COLO668 (cell line): ENCODE results near the gene PDE11A.
"Not testable (repeated sequence)": the region's sequence is repeated elsewhere in the genome, so short reads cannot be mapped to it uniquely, and the experiment has no call there.

Experiments
- DNase-seq: peaks from one replicate; lab custom pipeline; 2025; ENCODE audit not compliant: unreplicated experiment; lab: John Stamatoyannopoulos, UW

PDE11A gene

DNA sequence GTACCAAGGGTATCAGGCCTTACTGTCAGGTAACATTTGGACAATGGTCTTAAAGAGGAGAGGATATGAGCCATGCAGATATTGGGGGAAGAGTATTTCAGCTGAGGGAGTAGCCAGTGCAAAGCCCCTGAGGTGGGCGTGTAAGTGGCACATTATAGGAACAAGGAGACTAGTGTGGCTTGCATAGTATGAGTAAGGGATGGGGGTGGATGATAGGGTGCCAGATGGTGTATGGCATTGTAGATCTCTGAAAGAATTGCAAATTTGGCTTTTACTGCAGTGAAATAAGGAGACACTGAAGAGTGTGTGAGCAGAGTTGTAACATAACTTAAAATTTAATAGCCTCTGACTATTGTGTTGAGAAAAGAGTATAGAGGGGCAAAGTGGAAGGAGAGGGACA, 244.0 kb downstream of the PDE11A start:
- DNase-seq, result no peak

DNA sequence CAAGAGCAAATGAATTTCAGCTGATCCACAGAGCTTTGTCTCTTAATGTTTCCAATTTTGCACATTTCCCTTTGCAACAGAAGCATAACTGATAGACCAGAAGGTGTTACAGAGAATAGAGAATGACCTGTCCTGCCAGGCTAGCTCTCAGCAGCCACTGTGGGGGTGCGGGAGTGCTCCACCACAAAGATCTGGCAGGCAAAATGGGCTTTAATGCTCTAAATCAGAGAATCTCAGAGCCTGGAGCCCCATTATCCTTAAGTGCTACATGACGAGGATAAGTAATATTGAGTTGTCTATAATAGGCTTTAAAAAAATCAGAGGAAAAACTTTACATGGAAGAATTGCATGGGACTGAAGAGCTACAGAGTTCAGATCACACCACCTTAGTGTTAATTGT, 245.7 kb downstream of the PDE11A start:
- no peak for DNase-seq

DNA sequence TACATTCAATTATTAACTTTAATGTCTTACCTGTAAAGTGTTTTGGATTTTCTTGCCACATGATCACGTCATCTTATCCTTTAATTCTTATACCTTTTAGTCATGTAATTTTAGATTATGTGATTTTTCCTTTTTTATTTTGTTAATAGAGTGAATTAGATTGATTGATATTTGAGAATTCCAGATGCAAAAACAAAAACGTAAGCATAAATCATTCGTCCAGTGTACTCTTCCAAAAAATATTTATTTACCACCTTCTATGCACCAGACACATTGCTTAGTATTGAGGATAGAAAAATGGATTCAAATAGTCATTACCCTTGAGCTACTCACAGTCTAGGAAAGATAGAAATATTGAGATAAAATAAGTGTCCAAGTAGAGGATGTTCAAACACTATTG, 249.6 kb downstream of the PDE11A start:
- DNase-seq, result no peak

DNA sequence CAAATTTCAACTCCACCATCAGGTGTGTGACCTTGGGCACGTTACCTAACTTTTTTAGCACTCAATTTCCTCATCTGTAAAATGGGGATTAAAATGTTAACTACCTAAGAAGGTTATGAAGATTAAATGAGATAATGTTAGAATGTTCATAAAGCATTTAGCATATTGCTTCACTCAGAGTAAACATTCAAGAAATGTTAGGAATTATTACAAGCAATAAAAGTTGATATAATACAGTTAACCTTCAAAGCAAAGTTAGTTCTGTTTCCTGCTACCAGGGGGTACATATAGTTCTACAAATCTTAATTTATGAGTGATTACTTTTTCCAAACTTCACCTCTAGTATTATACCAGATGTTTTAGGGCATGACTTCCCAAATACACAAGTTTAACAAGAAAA, 254.2 kb downstream of the PDE11A start:
- DNase-seq, result no peak

DNA sequence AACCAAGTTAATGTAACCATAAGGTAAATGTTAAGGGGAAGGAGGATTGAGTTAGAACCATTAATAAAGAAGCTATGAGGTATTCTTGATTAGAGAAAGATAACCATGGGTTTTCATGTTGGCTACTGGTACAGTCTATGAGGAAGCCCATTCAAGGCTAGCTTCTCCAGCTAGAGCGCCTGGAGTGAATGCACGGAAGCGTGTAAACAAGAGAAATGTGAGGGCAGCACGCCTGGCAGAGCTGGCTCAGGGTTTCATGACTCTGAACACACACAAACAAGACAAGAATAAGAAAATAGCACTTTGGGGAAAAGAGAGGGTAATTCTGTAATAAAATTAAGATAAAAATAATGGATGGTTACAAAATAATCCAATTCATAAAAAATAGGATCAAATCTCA, 255.3 kb downstream of the PDE11A start:
- no peak for DNase-seq

DNA sequence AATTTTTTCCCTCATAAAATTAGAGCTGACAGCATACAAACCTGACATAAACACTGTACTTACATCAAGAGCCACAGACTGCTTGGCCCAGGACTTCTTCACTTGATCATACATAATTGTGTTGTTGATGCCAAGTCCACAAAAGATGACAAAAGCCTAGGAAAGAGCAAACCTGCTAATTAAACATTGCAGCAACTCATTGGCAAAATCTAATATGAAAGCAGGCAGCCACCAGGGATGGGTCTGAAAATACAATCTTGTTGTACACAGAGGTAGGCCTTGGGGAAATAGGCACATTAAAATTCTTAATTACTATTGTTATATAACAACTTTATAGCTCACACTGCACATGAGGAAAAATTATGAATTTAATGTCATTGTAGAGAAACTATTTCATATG, 255.8 kb downstream of the PDE11A start:
- no peak for DNase-seq

DNA sequence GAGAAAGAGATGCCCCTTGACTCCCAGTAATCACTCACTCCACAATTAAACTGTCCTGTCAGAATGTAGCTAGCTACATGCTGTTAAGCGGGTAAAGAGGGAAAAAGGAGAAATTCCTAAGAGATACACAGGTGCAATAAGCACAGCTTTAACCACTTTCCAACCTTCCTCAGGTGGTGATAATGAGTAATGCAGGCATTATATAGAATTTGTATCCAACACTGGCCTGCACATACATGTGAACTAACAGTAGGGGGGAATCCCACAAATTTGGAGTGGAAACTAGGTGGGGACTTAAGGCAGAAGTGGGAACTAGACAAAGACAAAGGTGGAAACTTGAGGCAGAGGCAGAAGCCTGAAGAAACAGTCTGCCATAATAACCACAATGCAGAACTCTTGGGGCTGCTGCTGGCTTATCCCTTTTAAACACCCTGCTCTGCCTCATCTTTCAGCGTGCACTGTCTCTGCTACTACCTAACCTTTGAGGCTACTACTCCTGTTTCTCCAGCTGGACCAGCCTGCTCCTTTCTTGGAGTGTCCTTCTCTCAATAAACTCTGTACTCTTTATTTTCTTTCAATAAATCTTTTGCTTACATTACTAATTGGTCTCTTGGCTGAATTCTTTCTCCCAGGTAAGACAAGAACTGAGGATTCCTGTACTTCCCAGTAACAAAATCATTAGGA, 259.7 kb downstream of the PDE11A start:
- no peak for DNase-seq

DNA sequence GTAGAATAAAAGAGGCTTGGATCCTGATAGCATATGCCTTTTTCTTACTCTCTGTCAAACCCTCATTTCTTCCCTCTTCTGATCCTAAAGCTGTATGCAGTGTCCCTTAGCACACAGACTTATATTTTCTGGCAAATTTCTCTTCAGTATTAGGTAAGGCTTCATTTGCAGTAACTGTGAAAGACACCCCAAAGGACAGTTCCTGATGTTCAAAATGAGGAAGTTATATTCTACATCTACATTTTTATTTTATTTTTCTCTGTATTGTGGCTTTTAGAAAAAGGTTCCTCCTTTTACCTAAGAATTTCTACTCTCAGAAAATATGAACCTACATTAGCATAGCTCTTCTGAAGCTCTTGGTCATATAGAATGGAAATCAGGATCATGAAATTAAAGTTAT, 261.7 kb downstream of the PDE11A start:
- DNase-seq, result no peak

DNA sequence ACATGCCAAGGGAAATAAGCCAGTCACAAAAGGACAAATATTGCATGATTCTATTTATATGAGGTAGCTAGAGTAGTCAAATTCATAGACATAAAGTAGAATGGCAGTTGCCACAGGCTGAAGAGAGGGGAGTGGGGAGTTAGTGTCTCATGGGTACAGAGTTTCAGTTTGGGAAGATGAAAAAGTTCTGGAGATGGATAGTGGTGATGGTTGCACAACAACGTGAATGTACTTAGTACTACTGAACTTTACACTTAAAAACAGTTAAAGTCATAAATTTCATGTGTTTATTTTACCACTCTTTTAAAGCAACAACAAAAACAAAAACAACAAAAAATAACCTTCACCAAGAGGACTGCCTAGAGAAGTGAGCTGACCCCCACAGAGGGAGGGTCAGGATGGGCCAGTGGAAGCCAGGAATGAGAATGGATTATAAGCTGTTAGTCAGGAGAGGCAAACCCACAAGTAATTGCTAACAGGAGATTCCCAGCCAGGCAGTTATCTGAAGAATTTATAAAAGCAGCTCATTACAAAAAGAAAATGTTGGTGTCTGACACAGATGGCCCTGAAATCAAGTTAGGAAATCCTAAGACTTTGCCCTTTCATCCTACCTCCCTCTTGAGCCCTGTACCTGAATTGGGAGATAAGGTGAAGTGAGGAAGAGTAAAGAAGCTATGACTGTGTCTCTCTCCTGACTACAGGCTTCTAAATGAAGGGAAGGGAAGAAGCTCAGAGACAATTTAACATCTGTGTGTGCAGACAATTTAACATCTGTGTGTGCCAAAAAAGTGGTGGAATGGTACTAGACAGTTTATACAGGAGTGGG, 263.4 kb downstream of the PDE11A start:
- DNase-seq, result no peak

DNA sequence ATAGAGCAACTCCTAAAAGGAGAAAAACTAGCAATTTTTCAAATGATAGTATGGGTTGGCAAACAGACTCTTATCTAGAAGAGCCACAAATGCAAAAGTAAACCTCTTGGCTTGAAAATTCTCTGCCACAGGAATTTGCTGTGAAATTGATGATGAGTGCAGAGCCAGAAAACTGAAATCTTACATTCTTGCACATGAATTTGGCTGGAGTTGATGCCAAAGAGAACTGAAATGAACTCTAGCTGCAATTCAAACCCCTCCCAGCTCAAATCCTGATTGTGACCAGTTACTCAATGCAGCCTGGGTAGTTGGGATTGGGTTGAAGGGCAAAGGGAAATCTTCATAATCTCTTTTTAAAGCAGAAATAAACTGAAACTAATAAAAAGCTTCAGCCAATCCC, 266.6 kb downstream of the PDE11A start:
- DNase-seq, result no peak

DNA sequence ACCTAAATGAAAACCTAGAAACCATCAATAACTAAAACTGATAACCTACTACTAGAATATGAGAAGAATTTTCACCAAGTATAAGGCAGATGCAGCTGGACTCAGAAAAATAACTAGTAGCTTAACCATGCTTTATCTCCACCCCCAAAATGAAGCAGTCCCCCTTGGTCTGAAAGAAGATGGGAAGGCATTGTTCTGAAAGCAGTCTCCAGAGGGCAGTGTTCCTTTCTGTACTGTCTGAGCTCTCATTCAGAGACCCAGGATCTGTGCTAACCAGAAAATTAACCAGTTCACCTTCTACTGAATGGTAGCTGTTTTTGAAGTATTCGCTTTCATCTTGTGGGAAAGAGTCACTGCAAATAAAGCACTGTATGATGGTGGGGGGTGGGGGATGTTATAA, 273.0 kb downstream of the PDE11A start:
- peak; percentile 18 for DNase-seq

DNA sequence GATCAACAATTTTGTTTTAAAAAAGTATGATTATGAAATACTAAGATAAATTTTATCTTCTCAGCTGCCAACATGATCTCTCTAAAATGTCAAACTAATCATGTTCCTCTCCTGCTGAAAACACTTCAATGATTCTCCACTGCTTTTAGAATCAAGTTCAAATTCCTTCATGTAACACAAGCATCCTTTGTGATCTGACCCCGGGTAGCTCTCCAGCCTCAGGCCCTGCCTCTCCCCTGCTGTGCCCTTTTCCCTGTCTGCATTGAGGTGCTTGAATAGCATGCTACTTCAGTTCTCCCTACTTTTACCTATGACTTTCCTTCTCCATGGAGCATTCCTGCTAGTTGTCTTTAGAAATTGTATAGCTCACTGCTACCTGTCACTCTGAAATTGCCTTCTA, 274.8 kb downstream of the PDE11A start:
- DNase-seq, result no peak

DNA sequence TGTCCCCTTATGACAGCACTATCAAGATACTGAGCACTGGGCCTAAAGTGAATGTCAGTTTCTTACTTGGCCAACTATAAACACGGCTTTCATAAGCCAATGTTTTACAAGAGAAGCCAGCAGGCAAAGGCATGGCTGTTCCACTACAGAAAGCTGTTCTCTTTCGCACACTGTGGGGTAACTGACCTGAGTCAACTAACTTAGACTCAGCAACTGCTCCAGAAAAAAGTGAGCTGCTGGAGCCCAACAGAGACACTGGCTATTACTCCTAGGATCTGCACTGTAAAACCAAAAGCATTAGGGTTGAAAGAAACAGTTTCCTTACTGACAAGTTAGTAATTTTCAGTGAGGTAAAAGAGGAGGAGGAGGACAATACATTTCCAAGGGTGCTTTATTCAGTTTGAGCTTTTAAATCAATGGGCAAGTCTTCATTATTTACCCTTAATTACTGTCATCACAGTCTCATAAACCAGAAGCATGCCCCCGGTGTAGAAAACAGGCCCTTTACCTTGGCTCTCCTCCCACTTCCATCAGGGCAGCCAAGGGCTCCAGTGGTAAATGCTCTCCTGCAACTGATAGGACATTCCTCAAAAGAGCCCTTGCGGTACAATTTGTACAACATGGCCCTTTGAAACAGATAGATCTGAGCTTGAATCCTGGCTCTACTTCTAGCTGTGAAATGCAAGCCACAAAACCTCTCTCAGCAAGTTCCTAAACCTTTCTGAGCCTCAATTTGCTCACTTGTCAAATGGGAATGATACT, 275.7 kb downstream of the PDE11A start:
- DNase-seq, result no peak

DNA sequence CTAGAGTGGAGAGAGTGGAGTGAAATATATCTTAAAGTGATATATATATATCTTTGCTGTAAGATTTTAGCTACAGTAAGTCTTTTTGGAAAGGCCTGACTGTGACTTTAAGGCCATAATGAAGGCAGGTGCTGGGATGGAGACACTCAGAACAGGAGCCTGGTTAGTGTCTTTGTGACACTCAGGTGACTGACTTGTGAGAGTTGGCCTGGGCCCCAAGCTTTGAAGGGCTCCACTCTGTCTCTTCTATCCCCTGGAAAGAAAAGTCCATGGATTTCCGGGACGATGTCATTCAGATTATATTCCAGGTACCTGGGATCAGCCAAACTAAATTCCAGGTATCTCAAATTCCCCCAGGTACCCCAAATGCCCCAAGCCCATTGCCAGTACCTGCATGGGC, 276.6 kb downstream of the PDE11A start:
- DNase-seq, result no peak

DNA sequence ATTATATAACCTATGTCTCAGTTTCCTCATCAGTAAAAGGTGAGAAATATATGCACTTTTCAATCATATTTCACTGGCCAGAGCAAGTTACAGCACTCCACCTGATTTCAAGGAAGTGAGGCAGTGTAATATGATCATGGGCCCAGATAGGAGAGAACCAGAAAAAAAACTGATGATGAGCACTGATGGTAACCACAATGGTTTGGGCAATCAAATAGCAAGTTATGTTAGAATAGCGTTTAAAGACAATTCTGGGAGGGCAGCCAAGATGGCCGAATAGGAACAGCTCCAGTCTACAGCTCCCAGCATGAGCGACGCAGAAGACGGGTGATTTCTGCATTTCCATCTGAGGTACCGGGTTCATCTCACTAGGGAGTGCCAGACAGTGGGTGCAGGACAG, 287.4 kb downstream of the PDE11A start:
- not testable (repeated sequence) for DNase-seq

DNA sequence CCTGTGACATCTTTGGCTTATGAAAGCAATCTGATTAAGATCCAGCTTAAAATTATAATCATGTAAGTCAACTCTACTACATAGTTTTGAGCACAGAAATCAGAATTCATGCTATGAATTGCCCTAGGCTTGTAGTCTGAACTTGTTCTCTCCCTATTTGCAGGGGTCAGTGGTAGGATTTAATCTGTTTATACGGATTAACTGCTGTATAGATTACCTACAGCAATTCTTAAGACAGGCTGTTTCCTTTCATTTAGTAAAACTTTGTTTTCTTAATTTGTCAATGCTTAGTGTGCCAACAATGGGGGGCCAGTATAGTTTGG, 287.9 kb downstream of the PDE11A start:
- no peak for DNase-seq

DNA sequence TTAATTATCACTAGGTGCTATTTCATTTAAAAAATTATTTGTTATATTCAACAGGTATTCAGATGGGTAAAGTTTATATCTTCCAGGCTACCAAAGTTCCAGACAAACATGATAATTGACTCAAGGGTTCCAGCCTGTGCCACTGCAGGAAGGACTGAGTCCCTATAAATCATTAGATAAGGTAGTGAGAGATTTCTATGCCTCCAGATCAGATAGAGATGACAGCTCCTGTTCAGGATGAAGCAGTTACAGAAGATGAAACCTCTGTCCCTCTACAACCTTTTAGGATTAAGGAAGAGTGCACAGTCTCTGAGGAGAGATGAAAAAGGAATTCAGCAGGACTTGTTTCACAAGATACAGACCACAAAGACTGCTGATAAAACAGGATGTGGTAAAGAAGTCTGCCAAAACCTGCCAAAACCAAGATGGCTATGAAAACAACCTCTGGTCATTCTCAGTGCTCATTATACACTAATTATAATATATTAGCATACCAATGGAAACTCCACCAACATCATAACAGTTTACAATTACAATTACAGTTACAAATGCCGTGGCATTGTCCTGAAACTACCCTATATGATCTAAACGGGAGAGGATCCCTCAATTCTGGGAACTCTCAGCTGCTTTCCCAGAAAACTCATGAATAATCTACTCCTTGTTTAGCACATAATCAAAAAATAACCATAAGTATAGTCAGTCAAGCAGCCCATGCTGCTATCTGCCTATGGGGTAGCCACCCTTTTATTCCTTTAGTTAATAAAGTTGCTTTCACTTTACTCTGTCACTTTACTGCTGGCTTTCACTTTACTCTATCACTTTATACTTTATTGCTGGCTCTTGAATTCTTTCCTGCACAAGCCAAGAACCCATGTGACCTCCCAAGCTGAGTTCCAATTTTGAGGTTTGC, 288.5 kb downstream of the PDE11A start:
- no peak for DNase-seq

DNA sequence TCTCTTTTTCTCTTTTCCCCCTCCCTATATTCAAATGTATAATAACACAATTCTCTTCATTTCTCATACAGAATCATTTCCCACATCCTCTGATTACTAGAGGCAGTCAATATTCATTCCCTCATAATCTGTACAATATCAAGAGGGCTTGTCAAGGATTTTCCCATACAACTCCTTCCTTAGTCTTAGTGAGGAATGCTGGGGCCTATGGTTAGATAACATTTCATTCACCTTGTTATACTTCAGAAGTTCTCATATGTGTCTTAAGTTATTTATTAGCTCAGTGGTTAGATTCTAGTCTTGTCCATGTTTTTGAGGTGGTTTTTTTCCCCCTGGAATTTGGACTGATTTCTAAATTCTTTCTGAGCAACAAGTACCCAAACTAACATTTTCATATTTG, 289.5 kb downstream of the PDE11A start:
- DNase-seq, result no peak

DNA sequence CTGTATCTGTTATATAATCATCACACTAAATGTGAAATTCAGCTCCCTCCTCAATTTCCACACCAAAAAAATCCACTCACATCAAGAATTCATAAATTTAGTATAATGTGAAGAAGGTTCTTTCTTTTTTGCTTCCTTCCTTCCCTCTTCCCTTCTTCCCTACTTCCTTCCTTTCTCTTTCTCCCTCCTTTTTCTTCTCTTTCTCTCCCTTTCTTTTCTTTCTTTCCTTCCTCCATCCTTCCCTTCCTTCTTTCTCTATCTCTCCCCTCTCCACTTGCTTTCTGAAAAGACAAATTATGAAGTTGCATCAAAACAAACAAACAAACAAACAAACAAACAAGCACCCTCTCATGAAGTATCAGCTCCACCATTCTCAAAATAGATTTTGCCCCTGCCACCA, 290.0 kb downstream of the PDE11A start:
- DNase-seq, result no peak

DNA sequence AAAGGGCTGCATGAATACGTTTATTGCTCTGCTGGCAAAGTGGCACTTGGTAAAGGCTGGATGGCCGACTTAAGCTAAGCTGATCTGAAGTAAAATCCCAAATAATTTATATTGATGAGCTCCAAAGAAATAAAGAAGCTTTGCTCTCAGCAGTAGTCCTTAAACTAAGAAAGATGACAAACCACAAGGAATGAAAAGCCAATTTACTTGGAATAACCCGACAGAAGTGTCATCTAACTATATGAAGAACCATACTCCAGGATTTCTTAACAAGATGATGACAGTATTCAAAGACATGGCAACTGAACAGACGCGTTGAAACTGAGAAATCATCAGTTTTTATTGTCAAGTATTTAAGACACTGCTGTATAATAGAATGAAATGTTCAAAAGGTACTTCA, 294.1 kb downstream of the PDE11A start:
- DNase-seq, result no peak

DNA sequence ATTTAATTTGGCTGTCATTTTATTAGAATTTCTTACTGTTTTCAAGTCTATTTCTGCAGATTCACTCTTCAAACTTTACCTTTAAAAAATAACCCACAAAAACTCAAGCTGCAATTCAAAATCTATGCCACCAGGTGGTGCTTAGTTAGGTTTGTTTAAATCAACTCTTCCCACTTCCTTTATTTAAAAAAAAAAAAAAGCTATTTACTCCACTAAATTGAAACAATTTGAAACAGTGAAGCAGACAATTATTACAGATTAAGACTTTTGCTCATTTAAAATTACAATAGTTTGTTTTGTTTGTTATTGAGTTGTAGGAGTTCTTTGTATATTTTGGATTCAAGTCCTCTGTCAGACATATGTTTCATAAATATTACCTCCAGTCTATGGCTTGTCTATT, 300.0 kb downstream of the PDE11A start:
- no peak for DNase-seq
